GM12878 (cell line): Measurements from ENCODE around the gene MYO7A. TPM values are rescaled to one million over a fixed set of nuclear protein-coding genes. Genes with fewer than 3 reads are reported as not detected.

Experiments used
- ATAC-seq: fragments of 200-7000 bp; cut with Tn5 transposase; 3 replicates; pipeline ENCODE4 v1.9.1; 2020; ENCODE audit warnings: mild to moderate bottlenecking, moderate library complexity
- BruUV-seq: library from RNA; stranded (reverse); fragments of 400-500 nt; replicated peaks from 2 replicates; lab custom pipeline; 2021; lab: Mats Ljungman, UMichigan
- CTCF ChIA-PET: fragments of 300-600 bp; sonication (Branson Sonifier 250); formaldehyde crosslinking; extraction: SDS; loops from one replicate; lab custom pipeline; 2021; ENCODE audit warnings: inconsistent platforms; lab: Yijun Ruan, JAX
- POLR2A ChIA-PET: fragments of 350-600 bp; formaldehyde crosslinking; extraction: SDS; loops from one replicate; lab custom pipeline; 2021; ENCODE audit warnings: inconsistent platforms; lab: Charles Lee
- RAD21 ChIA-PET: fragments of 300-600 bp; sonication (Branson Sonifier 250); formaldehyde crosslinking; loops from one replicate; lab custom pipeline; 2023; ENCODE audit warnings: antibody characterized with exemption; ENCODE audit not compliant: unreplicated experiment; lab: Charles Lee
- SMC1A ChIA-PET: fragments of 300-600 bp; sonication (Branson Sonifier 250); formaldehyde crosslinking; loops from one replicate; lab custom pipeline; 2023; ENCODE audit not compliant: unreplicated experiment, uncharacterized antibody; lab: Charles Lee
- DNase-seq: peaks from one replicate; pipeline ENCODE4 v3.0.0-alpha.2; 2011; ENCODE audit warnings: low read depth, low spot score
- FAIRE-seq: peaks from 3 replicates; lab custom pipeline; 2011; peaks lifted over from hg19 to GRCh38; lab: Jason Lieb, UNC
- H2AFZ ChIP-seq: 2 replicates; pipeline ENCODE4 v1.6.0; 2011; ENCODE audit warnings: low read depth, low read length, control low read depth; ENCODE audit not compliant: control insufficient read depth
- H3K27ac ChIP-seq: 2 replicates; pipeline ENCODE4 v1.5.1; 2011; ENCODE audit warnings: control low read depth; ENCODE audit not compliant: control insufficient read depth, insufficient read depth
- H3K27me3 ChIP-seq, 2 experiments: replicated peaks in 1 of 2; 2 replicates each; pipeline versions ENCODE4 v1.6.0 to v1.6.1; 2011; ENCODE audit warnings: low read length in 1 of 2; ENCODE audit not compliant: control insufficient read depth in 2 of 2, insufficient read depth in 2 of 2
- H3K36me3 ChIP-seq, 2 experiments: 2 replicates each; pipeline ENCODE4 v1.5.1; 2011; ENCODE audit warnings: low read length in 1 of 2; ENCODE audit not compliant: control insufficient read depth in 2 of 2, insufficient read depth in 2 of 2
- H3K4me1 ChIP-seq: 2 replicates; pipeline ENCODE4 v1.6.1; 2011; ENCODE audit warnings: mild to moderate bottlenecking, low read length, moderate library complexity, mixed read lengths; ENCODE audit not compliant: control insufficient read depth, insufficient read depth
- H3K4me2 ChIP-seq: 2 replicates; pipeline ENCODE4 v1.6.0; 2011; ENCODE audit warnings: control low read depth; ENCODE audit not compliant: control insufficient read depth, insufficient read depth
- H3K4me3 ChIP-seq: fragments of 200-600 bp; sonication (generic); 2 replicates; pipeline ENCODE4 v1.5.1; 2016
- H3K79me2 ChIP-seq: 2 replicates; pipeline ENCODE4 v1.6.0; 2011; ENCODE audit warnings: low read length; ENCODE audit not compliant: control insufficient read depth, insufficient read depth
- H3K9ac ChIP-seq: 2 replicates; pipeline ENCODE4 v1.8.0; 2011; ENCODE audit warnings: low read length, control low read depth, mixed read lengths; ENCODE audit not compliant: control insufficient read depth, insufficient read depth
- H3K9me3 ChIP-seq: replicated peaks from 3 replicates; pipeline ENCODE4 v1.5.1; 2011; ENCODE audit warnings: mild to moderate bottlenecking, low read length; ENCODE audit not compliant: control insufficient read depth, insufficient read depth
- H4K20me1 ChIP-seq: 2 replicates; pipeline ENCODE4 v1.6.0; 2011; ENCODE audit not compliant: control insufficient read depth, insufficient read depth
- CREM ChIP-seq: IDR thresholded peaks from 2 replicates; pipeline ENCODE4 v1.6.1; 2014; ENCODE audit warnings: antibody characterized with exemption, low read depth
- GATAD2B ChIP-seq: fragments of 450-650 bp; conservative IDR thresholded peaks from 2 replicates; pipeline ENCODE4 v1.6.1; 2017; ENCODE audit warnings: low read depth, mild to moderate bottlenecking, moderate library complexity
- LARP7 ChIP-seq: fragments of 450-650 bp; IDR thresholded peaks from 2 replicates; pipeline ENCODE4 v1.6.1; 2017; ENCODE audit warnings: mild to moderate bottlenecking
- PAX5 ChIP-seq: IDR thresholded peaks from 2 replicates; pipeline ENCODE4 v1.6.1; 2011; ENCODE audit warnings: low read depth, low read length, borderline replicate concordance
- POLR2AphosphoS2 ChIP-seq: IDR thresholded peaks from 2 replicates; pipeline ENCODE4 v1.6.1; 2011; ENCODE audit warnings: low read depth, mild to moderate bottlenecking, low read length, improper control_type of control experiment, moderate library complexity
- RELA ChIP-seq: fragments of 450-650 bp; IDR thresholded peaks from 2 replicates; pipeline ENCODE4 v1.8.0; 2014; ENCODE audit warnings: borderline replicate concordance; ENCODE audit not compliant: partially characterized antibody
- SMAD1 ChIP-seq: fragments of 450-650 bp; IDR thresholded peaks from 2 replicates; pipeline ENCODE4 v1.6.1; 2018; ENCODE audit warnings: mild to moderate bottlenecking, low read depth; ENCODE audit not compliant: partially characterized antibody
- SMARCA5 ChIP-seq: fragments of 450-650 bp; IDR thresholded peaks from 2 replicates; pipeline ENCODE4 v1.6.1; 2017; ENCODE audit warnings: mild to moderate bottlenecking
- TARDBP ChIP-seq: IDR thresholded peaks from 2 replicates; pipeline ENCODE4 v1.6.1; 2016; ENCODE audit warnings: borderline replicate concordance
- ZNF217 ChIP-seq: fragments of 450-650 bp; IDR thresholded peaks from 2 replicates; pipeline ENCODE4 v1.6.1; 2017; ENCODE audit warnings: antibody characterized with exemption, mild to moderate bottlenecking
- ZNF274 ChIP-seq: IDR thresholded peaks from one replicate; pipeline ENCODE4 v1.8.0; 2011; ENCODE audit not compliant: insufficient read length, insufficient read depth
- WGBS: methylation state at CpG from one replicate; pipeline ENCODE4 v1.1.6; 2016; ENCODE audit warnings: low lambda C conversion rate; ENCODE audit not compliant: insufficient replicate concordance, insufficient coverage; ENCODE audit errors: missing lambda C conversion rate; 5-methylcytosine and 5-hydroxymethylcytosine counted together
- in situ Hi-C: fragments of 300-500 bp; cut with MboI; formaldehyde crosslinking; loops from 9 replicates; pipeline ENCODE4 v1.14.3; 2018; ENCODE audit warnings: mixed read lengths
- intact Hi-C: fragments of 100-400 bp; cut with micrococcal nuclease; formaldehyde crosslinking; loops from one replicate; pipeline ENCODE4 v1.14.2; 2022; ENCODE audit not compliant: unreplicated experiment
- polyA plus RNA-seq, 11 experiments: library from polyadenylated mRNA; depleted of rRNA in 4 of 11; unstranded in 6 of 11; stranded (reverse) in 5 of 11; fragments of >200 nt; fragmentation: Nextera tagmentation in 4 of 11; fragmentation: Illumina TruSeq in 1 of 11; extraction: Ambion mirVana in 4 of 11; extraction: Trizol in 1 of 11; gene quantifications; 1 replicate in 1 of 11; 2 replicates in 10 of 11; pipeline versions ENCODE4 v1.2.1 to v1.2.3, GENCODE V29; 2011 to 2016; ENCODE audit warnings: inconsistent platforms in 2 of 11, missing spikeins in 2 of 11, low read depth in 1 of 11
- total RNA-seq, 4 experiments: library from RNA; depleted of rRNA in 3 of 4; stranded (reverse); fragments of >200 nt in 3 of 4; fragmentation: Illumina TruSeq in 1 of 4; extraction: Trizol in 1 of 4; gene quantifications; 2 replicates each; pipeline versions ENCODE4 v1.2.1 to v1.2.3, GENCODE V29; 2013 to 2021
- TF ChIP-seq, protein P1 (sequence below): fragments of 450-650 bp; IDR thresholded peaks from 2 replicates; pipeline ENCODE4 v1.6.1; 2017; ENCODE audit warnings: borderline replicate concordance
- TF ChIP-seq, protein P2 (sequence below): fragments of 450-650 bp; IDR thresholded peaks from 2 replicates; pipeline ENCODE4 v1.6.1; 2017; ENCODE audit warnings: mild to moderate bottlenecking, moderate library complexity

MYO7A gene
- total and polyA plus RNA-seq, 10 of the 15 experiments (the other 5 are each of a cell fraction or from before 2014, with no cell fraction given), result 0.01 to 0.21 (median 0.04) TPM; not detected in 6

DNA sequence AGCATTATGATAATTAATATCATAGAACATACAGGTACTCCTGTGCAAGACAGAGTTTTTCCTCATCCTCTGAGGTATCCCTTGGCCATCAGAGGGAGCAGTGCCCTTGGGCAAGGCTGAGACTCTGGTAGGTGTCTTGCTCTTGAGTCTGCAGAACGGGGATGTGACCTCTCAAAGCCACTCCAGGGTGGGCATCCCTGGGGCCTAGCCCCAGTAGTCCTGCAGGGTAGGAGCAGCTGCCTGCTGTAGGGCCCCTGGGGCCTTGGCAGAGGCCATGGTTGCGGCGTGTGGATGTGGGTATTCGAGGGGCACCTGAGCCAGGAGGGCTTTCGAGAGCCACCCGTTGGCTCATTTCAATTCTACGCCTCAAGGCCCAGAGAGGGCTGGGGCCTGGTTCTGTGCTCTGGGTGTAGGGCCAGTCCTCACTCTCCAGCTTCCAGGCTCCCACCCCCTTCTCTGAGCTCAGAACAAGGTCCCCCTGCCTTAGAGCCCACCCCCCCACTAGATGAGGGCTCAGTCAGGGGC is 33.1 kb upstream of the MYO7A start (continued):
- TF ChIP-seq, protein P1, sequence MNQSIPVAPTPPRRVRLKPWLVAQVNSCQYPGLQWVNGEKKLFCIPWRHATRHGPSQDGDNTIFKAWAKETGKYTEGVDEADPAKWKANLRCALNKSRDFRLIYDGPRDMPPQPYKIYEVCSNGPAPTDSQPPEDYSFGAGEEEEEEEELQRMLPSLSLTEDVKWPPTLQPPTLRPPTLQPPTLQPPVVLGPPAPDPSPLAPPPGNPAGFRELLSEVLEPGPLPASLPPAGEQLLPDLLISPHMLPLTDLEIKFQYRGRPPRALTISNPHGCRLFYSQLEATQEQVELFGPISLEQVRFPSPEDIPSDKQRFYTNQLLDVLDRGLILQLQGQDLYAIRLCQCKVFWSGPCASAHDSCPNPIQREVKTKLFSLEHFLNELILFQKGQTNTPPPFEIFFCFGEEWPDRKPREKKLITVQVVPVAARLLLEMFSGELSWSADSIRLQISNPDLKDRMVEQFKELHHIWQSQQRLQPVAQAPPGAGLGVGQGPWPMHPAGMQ, result no peak
- no peak for TF ChIP-seq ZNF274
- TF ChIP-seq SMARCA5, result no peak
- TF ChIP-seq ZNF217, result no peak

DNA sequence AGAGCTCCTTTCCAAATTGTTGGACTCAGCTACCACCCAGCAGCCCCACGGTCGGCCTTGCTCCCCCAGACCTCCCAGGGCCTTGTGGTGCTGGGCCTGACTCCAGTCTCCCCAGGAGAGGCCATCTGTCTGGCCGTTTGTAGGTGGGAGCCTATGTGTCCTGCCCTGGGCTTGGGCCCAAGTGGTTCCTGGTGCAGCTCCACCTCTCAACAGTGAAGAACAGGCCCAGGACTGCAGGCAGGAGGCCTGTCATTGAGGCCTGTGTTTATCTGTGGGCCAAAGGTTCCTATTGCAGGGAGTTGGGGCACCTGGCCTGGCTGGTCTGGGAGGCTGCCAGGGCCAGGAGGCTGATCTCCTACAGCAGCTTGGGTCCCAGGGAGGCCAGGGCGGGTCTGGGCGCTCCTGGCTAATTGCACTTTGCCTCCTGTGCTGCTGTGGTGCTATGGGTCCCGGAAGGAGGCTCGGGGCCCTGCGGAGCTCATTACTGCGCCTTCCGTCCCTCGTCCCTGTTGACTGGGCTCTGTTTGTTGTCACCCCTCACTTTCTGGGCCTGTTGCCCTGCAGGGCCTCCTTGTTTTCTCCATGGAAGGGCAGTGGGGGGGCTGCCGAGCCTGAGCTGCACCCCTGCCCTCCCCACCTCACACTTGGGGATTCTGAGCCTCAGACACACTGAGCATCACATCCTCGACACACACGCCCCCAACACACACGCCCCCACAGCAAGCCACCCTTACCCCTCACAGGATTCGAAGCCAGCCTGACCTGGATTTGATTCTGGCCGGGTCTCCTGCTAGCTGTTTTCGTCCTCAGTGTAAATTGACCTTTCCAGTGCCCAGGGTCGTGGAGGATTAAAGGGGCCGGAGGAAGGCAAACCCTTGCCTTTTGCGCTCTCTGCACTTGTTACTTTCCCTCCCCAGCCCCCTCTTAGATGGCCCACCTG is 32.2 kb upstream of the MYO7A start:
- Histone ChIP-seq H3K4me2 (no peak overlapping the region), H4K20me1 (no peaks in the 10 kb centered on the region), H3K9ac (no peak overlapping the region), H3K79me2 (no peaks in the 10 kb centered on the region), H3K36me3 (no peaks in the 10 kb centered on the region), H3K27me3 (no peaks in the 10 kb centered on the region), H3K4me1 (no peaks in the 10 kb centered on the region), H3K4me3 (no peak overlapping the region), H3K9me3 (no peaks in the 10 kb centered on the region), H2AFZ (no peak overlapping the region), H3K27ac (no peak overlapping the region)
- no peak for TF ChIP-seq GATAD2B
- no peak for TF ChIP-seq POLR2AphosphoS2
- TF ChIP-seq LARP7, result no peak
- no peak for TF ChIP-seq PAX5
- TF ChIP-seq SMAD1, result no peak
- no peak for TF ChIP-seq CREM
- TF ChIP-seq, protein P2, sequence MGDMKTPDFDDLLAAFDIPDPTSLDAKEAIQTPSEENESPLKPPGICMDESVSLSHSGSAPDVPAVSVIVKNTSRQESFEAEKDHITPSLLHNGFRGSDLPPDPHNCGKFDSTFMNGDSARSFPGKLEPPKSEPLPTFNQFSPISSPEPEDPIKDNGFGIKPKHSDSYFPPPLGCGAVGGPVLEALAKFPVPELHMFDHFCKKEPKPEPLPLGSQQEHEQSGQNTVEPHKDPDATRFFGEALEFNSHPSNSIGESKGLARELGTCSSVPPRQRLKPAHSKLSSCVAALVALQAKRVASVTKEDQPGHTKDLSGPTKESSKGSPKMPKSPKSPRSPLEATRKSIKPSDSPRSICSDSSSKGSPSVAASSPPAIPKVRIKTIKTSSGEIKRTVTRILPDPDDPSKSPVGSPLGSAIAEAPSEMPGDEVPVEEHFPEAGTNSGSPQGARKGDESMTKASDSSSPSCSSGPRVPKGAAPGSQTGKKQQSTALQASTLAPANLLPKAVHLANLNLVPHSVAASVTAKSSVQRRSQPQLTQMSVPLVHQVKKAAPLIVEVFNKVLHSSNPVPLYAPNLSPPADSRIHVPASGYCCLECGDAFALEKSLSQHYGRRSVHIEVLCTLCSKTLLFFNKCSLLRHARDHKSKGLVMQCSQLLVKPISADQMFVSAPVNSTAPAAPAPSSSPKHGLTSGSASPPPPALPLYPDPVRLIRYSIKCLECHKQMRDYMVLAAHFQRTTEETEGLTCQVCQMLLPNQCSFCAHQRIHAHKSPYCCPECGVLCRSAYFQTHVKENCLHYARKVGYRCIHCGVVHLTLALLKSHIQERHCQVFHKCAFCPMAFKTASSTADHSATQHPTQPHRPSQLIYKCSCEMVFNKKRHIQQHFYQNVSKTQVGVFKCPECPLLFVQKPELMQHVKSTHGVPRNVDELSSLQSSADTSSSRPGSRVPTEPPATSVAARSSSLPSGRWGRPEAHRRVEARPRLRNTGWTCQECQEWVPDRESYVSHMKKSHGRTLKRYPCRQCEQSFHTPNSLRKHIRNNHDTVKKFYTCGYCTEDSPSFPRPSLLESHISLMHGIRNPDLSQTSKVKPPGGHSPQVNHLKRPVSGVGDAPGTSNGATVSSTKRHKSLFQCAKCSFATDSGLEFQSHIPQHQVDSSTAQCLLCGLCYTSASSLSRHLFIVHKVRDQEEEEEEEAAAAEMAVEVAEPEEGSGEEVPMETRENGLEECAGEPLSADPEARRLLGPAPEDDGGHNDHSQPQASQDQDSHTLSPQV, result no peak
- no peak for TF ChIP-seq RELA
- TF ChIP-seq TARDBP, result no peak
- ChIA-PET POLR2A (no interaction called here), SMC1A (no interaction called here), CTCF (interaction anchor here (0.9 to 3.0 kb wide), 4 partner anchors 20 to 176 kb away, joined by 3 to 12 read pairs (median 6); no protein-coding TSS in a partner anchor), RAD21 (interaction anchor here (0.5 kb wide), 1 partner anchor 403 kb away, joined by 4 read pairs; no protein-coding TSS in a partner anchor)
- no TSS peak for BruUV-seq
- ATAC-seq (no peak), FAIRE-seq (no peak), DNase-seq (no peak)
- intact Hi-C loops (no loop called here), in situ Hi-C loops (no loop called here)
- 26% methylated on average over 20 of the region's 21 CpGs for WGBS
